ENCODE data around the gene SUZ12.

DNA sequence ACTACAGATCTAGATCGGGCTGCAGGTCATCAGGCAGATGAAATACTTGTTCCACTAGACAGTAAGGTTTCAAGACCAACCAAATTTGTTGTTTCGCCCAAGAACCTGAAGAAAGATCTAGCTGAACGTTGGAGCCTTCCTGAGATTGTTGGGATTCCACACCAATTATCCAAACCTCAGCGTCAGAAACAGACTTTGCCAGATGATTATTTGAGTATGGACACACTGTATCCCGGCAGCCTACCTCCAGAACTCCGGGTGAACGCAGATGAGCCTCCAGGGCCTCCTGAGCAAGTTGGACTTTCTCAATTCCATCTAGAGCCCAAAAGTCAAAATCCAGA is 84.8 kb downstream of the SUZ12 start:
- no peak for TF ChIP-seq EP300 (IDR thresholded peaks at IDR 0.05; ENCODE audit: borderline replicate concordance in 1 of 2, low read depth in 1 of 2, low read length in 1 of 2)
- TF ChIP-seq, protein P1, sequence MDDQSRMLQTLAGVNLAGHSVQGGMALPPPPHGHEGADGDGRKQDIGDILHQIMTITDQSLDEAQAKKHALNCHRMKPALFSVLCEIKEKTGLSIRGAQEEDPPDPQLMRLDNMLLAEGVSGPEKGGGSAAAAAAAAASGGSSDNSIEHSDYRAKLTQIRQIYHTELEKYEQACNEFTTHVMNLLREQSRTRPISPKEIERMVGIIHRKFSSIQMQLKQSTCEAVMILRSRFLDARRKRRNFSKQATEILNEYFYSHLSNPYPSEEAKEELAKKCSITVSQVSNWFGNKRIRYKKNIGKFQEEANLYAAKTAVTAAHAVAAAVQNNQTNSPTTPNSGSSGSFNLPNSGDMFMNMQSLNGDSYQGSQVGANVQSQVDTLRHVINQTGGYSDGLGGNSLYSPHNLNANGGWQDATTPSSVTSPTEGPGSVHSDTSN (IDR thresholded peaks at IDR 0.05): no peak
- no peak for TF ChIP-seq RAD21 (IDR thresholded peaks at IDR 0.05; ENCODE audit: low read length)
- TF ChIP-seq, protein P2, sequence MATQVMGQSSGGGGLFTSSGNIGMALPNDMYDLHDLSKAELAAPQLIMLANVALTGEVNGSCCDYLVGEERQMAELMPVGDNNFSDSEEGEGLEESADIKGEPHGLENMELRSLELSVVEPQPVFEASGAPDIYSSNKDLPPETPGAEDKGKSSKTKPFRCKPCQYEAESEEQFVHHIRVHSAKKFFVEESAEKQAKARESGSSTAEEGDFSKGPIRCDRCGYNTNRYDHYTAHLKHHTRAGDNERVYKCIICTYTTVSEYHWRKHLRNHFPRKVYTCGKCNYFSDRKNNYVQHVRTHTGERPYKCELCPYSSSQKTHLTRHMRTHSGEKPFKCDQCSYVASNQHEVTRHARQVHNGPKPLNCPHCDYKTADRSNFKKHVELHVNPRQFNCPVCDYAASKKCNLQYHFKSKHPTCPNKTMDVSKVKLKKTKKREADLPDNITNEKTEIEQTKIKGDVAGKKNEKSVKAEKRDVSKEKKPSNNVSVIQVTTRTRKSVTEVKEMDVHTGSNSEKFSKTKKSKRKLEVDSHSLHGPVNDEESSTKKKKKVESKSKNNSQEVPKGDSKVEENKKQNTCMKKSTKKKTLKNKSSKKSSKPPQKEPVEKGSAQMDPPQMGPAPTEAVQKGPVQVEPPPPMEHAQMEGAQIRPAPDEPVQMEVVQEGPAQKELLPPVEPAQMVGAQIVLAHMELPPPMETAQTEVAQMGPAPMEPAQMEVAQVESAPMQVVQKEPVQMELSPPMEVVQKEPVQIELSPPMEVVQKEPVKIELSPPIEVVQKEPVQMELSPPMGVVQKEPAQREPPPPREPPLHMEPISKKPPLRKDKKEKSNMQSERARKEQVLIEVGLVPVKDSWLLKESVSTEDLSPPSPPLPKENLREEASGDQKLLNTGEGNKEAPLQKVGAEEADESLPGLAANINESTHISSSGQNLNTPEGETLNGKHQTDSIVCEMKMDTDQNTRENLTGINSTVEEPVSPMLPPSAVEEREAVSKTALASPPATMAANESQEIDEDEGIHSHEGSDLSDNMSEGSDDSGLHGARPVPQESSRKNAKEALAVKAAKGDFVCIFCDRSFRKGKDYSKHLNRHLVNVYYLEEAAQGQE (IDR thresholded peaks at IDR 0.05; ENCODE audit: low read depth, low read length): no peak
- TF ChIP-seq, protein P3, sequence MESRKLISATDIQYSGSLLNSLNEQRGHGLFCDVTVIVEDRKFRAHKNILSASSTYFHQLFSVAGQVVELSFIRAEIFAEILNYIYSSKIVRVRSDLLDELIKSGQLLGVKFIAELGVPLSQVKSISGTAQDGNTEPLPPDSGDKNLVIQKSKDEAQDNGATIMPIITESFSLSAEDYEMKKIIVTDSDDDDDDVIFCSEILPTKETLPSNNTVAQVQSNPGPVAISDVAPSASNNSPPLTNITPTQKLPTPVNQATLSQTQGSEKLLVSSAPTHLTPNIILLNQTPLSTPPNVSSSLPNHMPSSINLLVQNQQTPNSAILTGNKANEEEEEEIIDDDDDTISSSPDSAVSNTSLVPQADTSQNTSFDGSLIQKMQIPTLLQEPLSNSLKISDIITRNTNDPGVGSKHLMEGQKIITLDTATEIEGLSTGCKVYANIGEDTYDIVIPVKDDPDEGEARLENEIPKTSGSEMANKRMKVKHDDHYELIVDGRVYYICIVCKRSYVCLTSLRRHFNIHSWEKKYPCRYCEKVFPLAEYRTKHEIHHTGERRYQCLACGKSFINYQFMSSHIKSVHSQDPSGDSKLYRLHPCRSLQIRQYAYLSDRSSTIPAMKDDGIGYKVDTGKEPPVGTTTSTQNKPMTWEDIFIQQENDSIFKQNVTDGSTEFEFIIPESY (IDR thresholded peaks at IDR 0.05; ENCODE audit: borderline replicate concordance, low read depth): no peak
- TF ChIP-seq, protein P4, sequence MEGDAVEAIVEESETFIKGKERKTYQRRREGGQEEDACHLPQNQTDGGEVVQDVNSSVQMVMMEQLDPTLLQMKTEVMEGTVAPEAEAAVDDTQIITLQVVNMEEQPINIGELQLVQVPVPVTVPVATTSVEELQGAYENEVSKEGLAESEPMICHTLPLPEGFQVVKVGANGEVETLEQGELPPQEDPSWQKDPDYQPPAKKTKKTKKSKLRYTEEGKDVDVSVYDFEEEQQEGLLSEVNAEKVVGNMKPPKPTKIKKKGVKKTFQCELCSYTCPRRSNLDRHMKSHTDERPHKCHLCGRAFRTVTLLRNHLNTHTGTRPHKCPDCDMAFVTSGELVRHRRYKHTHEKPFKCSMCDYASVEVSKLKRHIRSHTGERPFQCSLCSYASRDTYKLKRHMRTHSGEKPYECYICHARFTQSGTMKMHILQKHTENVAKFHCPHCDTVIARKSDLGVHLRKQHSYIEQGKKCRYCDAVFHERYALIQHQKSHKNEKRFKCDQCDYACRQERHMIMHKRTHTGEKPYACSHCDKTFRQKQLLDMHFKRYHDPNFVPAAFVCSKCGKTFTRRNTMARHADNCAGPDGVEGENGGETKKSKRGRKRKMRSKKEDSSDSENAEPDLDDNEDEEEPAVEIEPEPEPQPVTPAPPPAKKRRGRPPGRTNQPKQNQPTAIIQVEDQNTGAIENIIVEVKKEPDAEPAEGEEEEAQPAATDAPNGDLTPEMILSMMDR (IDR thresholded peaks at IDR 0.05): no peak
- TF ChIP-seq CHD2 (IDR thresholded peaks at IDR 0.05; ENCODE audit: low read length, partially characterized antibody): no peak
- TF ChIP-seq RXRA (IDR thresholded peaks at IDR 0.05; ENCODE audit: borderline replicate concordance, low read depth): no peak
- TF ChIP-seq, protein P5, sequence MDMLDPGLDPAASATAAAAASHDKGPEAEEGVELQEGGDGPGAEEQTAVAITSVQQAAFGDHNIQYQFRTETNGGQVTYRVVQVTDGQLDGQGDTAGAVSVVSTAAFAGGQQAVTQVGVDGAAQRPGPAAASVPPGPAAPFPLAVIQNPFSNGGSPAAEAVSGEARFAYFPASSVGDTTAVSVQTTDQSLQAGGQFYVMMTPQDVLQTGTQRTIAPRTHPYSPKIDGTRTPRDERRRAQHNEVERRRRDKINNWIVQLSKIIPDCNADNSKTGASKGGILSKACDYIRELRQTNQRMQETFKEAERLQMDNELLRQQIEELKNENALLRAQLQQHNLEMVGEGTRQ (IDR thresholded peaks at IDR 0.05; ENCODE audit: borderline replicate concordance, low read depth, low read length): no peak
- TF ChIP-seq MEF2A (IDR thresholded peaks at IDR 0.05; ENCODE audit: borderline replicate concordance, low read depth): no peak
- no peak for TF ChIP-seq TCF12 (IDR thresholded peaks at IDR 0.05)
